ENCODE measurements around the gene COL11A2.

The COL11A2 gene

GRCh38 chr6:33171880-33172687 is 20.2 kb downstream of the COL11A2 start:
- no peak for DNase-seq (ENCODE audit: low read depth)

GRCh38 chr6:33171016-33171879 is 21.0 kb downstream of the COL11A2 start:
- no peak for DNase-seq (ENCODE audit: low read depth)

GRCh38 chr6:33170176-33171015 is 21.9 kb downstream of the COL11A2 start:
- no peak for DNase-seq (ENCODE audit: low read depth)

- DNase-seq (ENCODE audit: low read depth), result no peak
These were observed 22.7 kb downstream of the COL11A2 start for GRCh38 chr6:33169291-33170175.

- DNase-seq (ENCODE audit: low read depth), result no peak
These were observed 23.6 kb downstream of the COL11A2 start for GRCh38 chr6:33168639-33169038.

- no peak for DNase-seq (ENCODE audit: low read depth)
These were observed 24.0 kb downstream of the COL11A2 start for GRCh38 chr6:33168284-33168601.

- no peak for DNase-seq (ENCODE audit: low read depth)
These were observed 24.6 kb downstream of the COL11A2 start for GRCh38 chr6:33167374-33168283.

GRCh38 chr6:33166811-33167210 is 25.5 kb downstream of the COL11A2 start:
- DNase-seq (ENCODE audit: low read depth), result no peak

GRCh38 chr6:33166363-33166762 is 25.9 kb downstream of the COL11A2 start:
- DNase-seq (ENCODE audit: low read depth), result no peak

- DNase-seq (ENCODE audit: low read depth), result no peak
These were observed 26.5 kb downstream of the COL11A2 start for GRCh38 chr6:33165581-33166258.

- no peak for DNase-seq (ENCODE audit: low read depth)
These were observed 27.4 kb downstream of the COL11A2 start for GRCh38 chr6:33164665-33165373.

- DNase-seq (ENCODE audit: low read depth), result no peak
These were observed 28.1 kb downstream of the COL11A2 start for GRCh38 chr6:33164176-33164575.

GRCh38 chr6:33163540-33163939 is 28.7 kb downstream of the COL11A2 start:
- no peak for DNase-seq (ENCODE audit: low read depth)

- peak; percentile 73 for DNase-seq (ENCODE audit: low read depth)
These were observed 30.6 kb downstream of the COL11A2 start for GRCh38 chr6:33161354-33162331.

- no peak for DNase-seq (ENCODE audit: low read depth)
These were observed 31.4 kb downstream of the COL11A2 start for GRCh38 chr6:33160728-33161344.

GRCh38 chr6:33160096-33160495 is 32.2 kb downstream of the COL11A2 start:
- no peak for DNase-seq (ENCODE audit: low read depth)

GRCh38 chr6:33156964-33157363 is 35.3 kb downstream of the COL11A2 start:
- no peak for DNase-seq (ENCODE audit: low read depth)
